Uterus (tissue), 4 donors: ENCODE measurements around the gene HOXA11. TPM values are rescaled to one million over a fixed set of nuclear protein-coding genes. Genes with fewer than 3 reads are reported as not detected.
A peak's percentile ranks its signal among the peaks of the same experiment; 100 is the strongest.

Experiments
- DNase-seq, 2 donors: peaks; one replicate each; pipeline ENCODE4 v3.0.0-alpha.2; 2019 to 2020
- H3K27ac ChIP-seq, 2 donors: fragments of 200-600 bp; sonication (generic); 1 replicate in 1 of 2; 2 replicates in 1 of 2; pipeline ENCODE4 v1.5.1; 2016 to 2018
- H3K27me3 ChIP-seq, 2 donors: fragments of 200-600 bp; sonication (generic); one replicate each; pipeline ENCODE4 v1.5.1; 2018 to 2019; ENCODE audit warnings: control low read depth in 1 of 2
- H3K36me3 ChIP-seq, 2 donors: fragments of 200-600 bp; sonication (generic); one replicate each; pipeline ENCODE4 v1.5.1; 2019; ENCODE audit warnings: control low read depth in 1 of 2
- H3K4me1 ChIP-seq, 2 donors: fragments of 200-600 bp; sonication (generic); one replicate each; pipeline ENCODE4 v1.5.1; 2018 to 2019; ENCODE audit warnings: control low read depth in 1 of 2
- H3K4me3 ChIP-seq, 2 donors: fragments of 200-600 bp; sonication (generic); 1 replicate in 1 of 2; 2 replicates in 1 of 2; pipeline ENCODE4 v1.5.1; 2018 to 2019; ENCODE audit warnings: mild to moderate bottlenecking in 1 of 2
- H3K9me3 ChIP-seq, 2 donors: fragments of 200-600 bp; sonication (generic); one replicate each; pipeline ENCODE4 v1.5.1; 2019; ENCODE audit warnings: control low read depth in 1 of 2
- POLR2A ChIP-seq, 2 donors: fragments of 450-650 bp; IDR thresholded peaks; one replicate each; pipeline ENCODE4 v1.6.1; 2016; ENCODE audit warnings: antibody characterized with exemption in 2 of 2, mild to moderate bottlenecking in 1 of 2, moderate library complexity in 1 of 2
- intact Hi-C: fragments of 100-400 bp; cut with DNase I; formaldehyde crosslinking; loops from one replicate; pipeline ENCODE4 v1.15.1; 2023; ENCODE audit warnings: low total_unique reads
- total RNA-seq, 4 donors: library from RNA; depleted of rRNA in 3 of 4; stranded (reverse); fragments of >200 nt in 3 of 4; gene quantifications; one replicate each; pipeline versions ENCODE4 v1.1.0 to v1.2.4, GENCODE V29; 2014 to 2023
- TF ChIP-seq, protein P1 (sequence below), 4 experiments: fragments of 200-600 bp in 2 of 4; fragments of 450-650 bp in 2 of 4; sonication (generic) in 2 of 4; IDR thresholded peaks; one replicate each; pipeline ENCODE4 v1.5.1; 2016 to 2019; ENCODE audit warnings: antibody characterized with exemption in 4 of 4, mild to moderate bottlenecking in 2 of 4, moderate library complexity in 1 of 4
- donor health status: DM: yes; HTN: yes; CAD: no.

The HOXA11 gene
- total RNA-seq, 4 donors from 2014 or later = 32.4 to 82.0 (median 57.8) TPM

DNA sequence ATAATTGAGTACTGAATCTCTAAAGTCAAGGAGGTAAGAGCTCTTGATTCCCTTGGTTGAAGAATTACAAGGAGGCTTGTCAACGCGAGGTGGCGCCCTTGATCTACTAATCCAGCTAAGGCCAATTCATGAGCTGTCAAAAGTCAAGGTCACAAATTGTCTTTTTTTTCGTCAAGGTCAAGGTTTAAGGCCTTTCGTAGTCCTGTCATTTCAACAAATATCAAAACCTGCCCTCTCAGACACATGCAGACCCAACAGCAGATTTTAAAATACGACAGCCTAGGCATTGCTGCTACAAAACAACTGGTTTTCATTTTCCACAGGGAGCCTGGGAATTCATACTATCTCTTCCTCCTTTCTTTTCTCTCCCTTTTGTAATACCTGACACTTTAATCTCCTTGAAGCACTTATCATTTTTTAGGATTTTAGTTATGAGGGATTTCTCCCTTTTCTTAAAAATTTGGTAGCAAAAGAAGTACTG lies 11.3 kb upstream of the HOXA11 start:
- DNase-seq = peak; percentile 82 to 90
- H3K27me3 ChIP-seq = peaks cover 24 to 45% of the 10 kb centered on the region in 2 donors
- H3K4me3 ChIP-seq = no peak overlapping the region
- intact Hi-C loops = no loop called here
- no peak for TF ChIP-seq POLR2A (IDR thresholded peaks at IDR 0.05)
- TF ChIP-seq, protein P1, sequence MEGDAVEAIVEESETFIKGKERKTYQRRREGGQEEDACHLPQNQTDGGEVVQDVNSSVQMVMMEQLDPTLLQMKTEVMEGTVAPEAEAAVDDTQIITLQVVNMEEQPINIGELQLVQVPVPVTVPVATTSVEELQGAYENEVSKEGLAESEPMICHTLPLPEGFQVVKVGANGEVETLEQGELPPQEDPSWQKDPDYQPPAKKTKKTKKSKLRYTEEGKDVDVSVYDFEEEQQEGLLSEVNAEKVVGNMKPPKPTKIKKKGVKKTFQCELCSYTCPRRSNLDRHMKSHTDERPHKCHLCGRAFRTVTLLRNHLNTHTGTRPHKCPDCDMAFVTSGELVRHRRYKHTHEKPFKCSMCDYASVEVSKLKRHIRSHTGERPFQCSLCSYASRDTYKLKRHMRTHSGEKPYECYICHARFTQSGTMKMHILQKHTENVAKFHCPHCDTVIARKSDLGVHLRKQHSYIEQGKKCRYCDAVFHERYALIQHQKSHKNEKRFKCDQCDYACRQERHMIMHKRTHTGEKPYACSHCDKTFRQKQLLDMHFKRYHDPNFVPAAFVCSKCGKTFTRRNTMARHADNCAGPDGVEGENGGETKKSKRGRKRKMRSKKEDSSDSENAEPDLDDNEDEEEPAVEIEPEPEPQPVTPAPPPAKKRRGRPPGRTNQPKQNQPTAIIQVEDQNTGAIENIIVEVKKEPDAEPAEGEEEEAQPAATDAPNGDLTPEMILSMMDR (IDR thresholded peaks at IDR 0.05) = peak; percentile 61 to 86 (median 78)
- H3K9me3 ChIP-seq = no peaks in the 10 kb centered on the region
- H3K27ac ChIP-seq = no peak overlapping the region
- H3K4me1 ChIP-seq = peaks cover 0 to 15% of the 10 kb centered on the region in 2 donors
- no peaks in the 10 kb centered on the region for H3K36me3 ChIP-seq

DNA sequence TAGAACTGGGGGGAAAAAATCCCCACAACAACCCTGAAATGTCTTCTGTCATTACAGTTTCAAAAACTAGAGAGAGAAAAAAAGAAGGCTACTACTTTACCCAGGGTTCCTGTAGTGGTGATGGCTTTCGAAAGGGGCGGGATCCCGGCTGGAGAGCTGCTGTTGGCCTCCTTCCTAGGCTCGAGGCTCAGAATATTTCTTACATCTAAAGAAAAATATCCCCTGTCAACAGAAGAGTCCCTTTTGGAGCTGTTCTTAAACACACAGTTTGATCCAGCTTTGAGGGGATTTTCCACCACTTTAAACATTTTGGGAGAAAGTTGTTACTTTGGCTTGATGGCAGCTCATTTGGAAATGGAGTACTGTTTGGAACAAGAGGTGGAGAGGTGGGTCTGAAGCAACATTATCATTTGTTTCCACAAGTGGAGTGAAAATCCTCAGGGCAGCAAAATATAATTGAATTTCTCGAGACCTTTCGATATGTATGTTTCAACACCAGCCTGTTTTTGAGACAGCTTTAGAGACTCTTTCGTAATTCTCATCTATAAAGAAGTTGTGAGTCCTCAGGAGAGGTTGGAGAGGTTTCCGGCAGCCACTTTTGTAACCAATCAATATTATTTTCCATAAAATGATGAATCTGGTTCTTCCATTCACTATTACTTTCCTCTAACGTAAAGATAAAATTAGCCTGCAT lies 9.8 kb upstream of the HOXA11 start:
- intact Hi-C loops = no loop called here
- no peak for DNase-seq

DNA sequence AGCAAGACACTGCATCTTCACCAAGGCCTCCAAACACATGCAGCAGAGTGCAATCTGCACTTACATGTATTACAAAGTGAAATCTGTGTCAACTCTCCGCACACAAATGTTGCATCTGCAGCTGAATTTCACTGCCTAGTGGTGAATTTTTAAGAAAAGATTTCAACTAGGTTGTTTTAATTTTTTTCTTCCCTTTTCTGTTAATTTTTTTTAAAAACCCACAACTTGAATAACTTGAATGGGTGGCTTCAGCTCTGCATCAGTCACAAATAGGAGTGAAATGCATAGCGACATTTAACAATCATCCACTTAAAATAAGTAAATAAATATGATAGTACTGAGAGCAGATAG lies 8.9 kb upstream of the HOXA11 start:
- Histone ChIP-seq H3K36me3 (no peaks in the 10 kb centered on the region), H3K9me3 (no peaks in the 10 kb centered on the region), H3K4me1 (peaks cover 0 to 4% of the 10 kb centered on the region in 2 donors), H3K4me3 (no peak overlapping the region), H3K27me3 (peaks cover 20 to 33% of the 10 kb centered on the region in 2 donors), H3K27ac (peak overlapping the region; percentile 94 to 96)
- intact Hi-C loops = no loop called here
- no peak for DNase-seq
- TF ChIP-seq, protein P1 (IDR thresholded peaks at IDR 0.05) = no peak
- no peak for TF ChIP-seq POLR2A (IDR thresholded peaks at IDR 0.05)

More for the DNA sequence above, 9.8 kb upstream of the HOXA11 start:
- TF ChIP-seq, protein P1 (IDR thresholded peaks at IDR 0.05) = no peak
- no peak for TF ChIP-seq POLR2A (IDR thresholded peaks at IDR 0.05)
- Histone ChIP-seq H3K4me3 (no peak overlapping the region), H3K36me3 (no peaks in the 10 kb centered on the region), H3K27me3 (peaks cover 24 to 35% of the 10 kb centered on the region in 2 donors), H3K9me3 (no peaks in the 10 kb centered on the region), H3K27ac (peak overlapping the region in 1 of 2 donors; percentile 96), H3K4me1 (peaks cover 0 to 10% of the 10 kb centered on the region in 2 donors)

DNA sequence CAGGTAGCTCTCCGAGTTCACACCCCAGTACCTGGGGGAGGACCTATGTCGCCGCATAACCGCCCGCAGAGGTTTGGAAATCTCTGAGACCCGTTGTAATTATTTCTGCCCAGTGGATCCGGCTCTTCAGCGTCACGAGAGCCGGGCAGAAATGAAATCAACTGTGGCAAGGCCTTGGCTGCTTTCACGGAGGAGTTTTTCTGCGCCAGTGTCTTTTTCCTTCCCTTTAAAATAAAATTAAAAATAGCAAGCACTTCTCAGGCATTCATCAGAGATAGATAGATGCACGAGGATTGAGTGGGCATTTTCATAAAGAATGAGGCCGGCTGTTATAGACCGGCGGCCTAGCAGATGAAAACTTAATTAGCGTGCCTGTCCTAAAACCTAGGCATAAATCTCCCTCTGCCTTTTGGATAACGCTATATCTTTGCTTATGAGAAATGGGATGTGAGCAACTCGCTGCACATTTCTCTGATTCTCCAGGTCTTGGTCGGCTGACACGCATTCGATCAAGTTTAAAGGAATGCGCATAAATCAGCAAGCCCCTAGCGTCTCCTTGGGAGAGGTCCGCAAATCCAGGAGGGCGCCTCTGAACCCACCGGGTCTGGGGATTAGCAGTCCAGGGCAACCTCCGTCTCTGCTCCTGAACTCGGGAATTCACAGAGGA lies 8.4 kb upstream of the HOXA11 start:
- H3K9me3 ChIP-seq = no peaks in the 10 kb centered on the region
- H3K4me3 ChIP-seq = peak overlapping the region; percentile 45 to 55
- H3K27ac ChIP-seq = peak overlapping the region; percentile 94 to 96
- no peak for DNase-seq
- peaks cover 0 to 4% of the 10 kb centered on the region in 2 donors for H3K4me1 ChIP-seq
- H3K27me3 ChIP-seq = peaks cover 16 to 28% of the 10 kb centered on the region in 2 donors
- intact Hi-C loops = no loop called here
- H3K36me3 ChIP-seq = no peaks in the 10 kb centered on the region
- TF ChIP-seq, protein P1 (IDR thresholded peaks at IDR 0.05) = no peak
- no peak for TF ChIP-seq POLR2A (IDR thresholded peaks at IDR 0.05)
